PFSK-1 (cell line): ENCODE results near the gene SUPT16H.

ENCODE experiments used
- FOXP2 ChIP-seq: optimal IDR thresholded peaks from 2 replicates; pipeline ENCODE3; 2011; ENCODE audit warnings: borderline replicate concordance, control low read depth, inconsistent platforms; ENCODE audit not compliant: insufficient read depth; ENCODE audit errors: extremely low read length, extremely low read depth
- POLR2AphosphoS5 ChIP-seq: IDR thresholded peaks from 2 replicates; pipeline ENCODE4 v1.6.1; 2012; ENCODE audit warnings: low read depth, mild to moderate bottlenecking, control low read depth, low read length, moderate library complexity
- TAF1 ChIP-seq: IDR thresholded peaks from 2 replicates; pipeline ENCODE4 v1.6.1; 2012; ENCODE audit warnings: low read length, control low read depth, borderline replicate concordance; ENCODE audit not compliant: insufficient read depth
- TF ChIP-seq, protein P1 (sequence below), 2 experiments: IDR thresholded peaks; 2 replicates each; pipeline versions ENCODE4 v1.6.1 to v1.8.0; 2011 to 2012; ENCODE audit warnings: low read depth in 2 of 2, low read length in 2 of 2, control low read depth in 1 of 2, inconsistent platforms in 1 of 2, mild to moderate bottlenecking in 1 of 2, moderate library complexity in 1 of 2; ENCODE audit not compliant: insufficient read depth in 1 of 2

DNA sequence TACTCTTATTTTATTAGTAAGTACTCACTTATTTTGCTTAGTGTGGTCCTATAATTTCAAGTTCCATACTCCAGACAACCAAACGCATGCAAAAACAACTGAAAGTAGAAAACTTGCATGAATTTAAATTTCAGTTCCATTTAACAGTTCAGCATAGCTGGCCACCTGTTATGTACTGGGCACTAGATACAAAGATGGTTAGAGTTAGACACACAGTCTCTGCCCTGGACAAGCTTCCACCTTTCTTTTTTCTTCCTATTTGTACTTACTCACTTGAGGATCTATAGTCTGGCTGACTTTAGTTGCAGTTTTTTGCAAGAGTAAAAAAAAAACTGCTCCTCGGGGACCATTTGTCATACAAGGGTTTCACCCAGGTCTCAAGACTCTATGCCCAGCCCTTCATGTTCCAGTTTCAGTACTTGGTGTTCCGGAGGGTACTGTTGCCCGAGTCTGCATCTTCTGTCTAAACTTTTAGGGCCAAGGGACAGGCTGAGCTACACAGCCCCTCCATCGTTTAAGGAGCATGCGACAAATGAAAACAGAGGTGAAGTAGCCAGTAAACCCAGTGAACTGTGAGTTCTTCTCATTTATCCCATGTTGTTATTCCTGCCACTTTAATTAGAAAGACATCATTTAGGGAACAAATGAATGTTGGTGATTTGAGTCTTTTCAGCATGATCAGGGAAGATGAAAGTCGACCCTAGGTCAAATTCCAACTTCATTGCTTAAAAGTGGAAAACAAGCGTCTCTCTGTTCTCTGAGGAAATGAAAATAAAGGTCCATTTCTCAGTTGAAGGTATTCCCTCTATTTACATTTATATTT is 81.6 kb downstream of the SUPT16H start:
- TF ChIP-seq TAF1: no peak
- TF ChIP-seq, protein P1, sequence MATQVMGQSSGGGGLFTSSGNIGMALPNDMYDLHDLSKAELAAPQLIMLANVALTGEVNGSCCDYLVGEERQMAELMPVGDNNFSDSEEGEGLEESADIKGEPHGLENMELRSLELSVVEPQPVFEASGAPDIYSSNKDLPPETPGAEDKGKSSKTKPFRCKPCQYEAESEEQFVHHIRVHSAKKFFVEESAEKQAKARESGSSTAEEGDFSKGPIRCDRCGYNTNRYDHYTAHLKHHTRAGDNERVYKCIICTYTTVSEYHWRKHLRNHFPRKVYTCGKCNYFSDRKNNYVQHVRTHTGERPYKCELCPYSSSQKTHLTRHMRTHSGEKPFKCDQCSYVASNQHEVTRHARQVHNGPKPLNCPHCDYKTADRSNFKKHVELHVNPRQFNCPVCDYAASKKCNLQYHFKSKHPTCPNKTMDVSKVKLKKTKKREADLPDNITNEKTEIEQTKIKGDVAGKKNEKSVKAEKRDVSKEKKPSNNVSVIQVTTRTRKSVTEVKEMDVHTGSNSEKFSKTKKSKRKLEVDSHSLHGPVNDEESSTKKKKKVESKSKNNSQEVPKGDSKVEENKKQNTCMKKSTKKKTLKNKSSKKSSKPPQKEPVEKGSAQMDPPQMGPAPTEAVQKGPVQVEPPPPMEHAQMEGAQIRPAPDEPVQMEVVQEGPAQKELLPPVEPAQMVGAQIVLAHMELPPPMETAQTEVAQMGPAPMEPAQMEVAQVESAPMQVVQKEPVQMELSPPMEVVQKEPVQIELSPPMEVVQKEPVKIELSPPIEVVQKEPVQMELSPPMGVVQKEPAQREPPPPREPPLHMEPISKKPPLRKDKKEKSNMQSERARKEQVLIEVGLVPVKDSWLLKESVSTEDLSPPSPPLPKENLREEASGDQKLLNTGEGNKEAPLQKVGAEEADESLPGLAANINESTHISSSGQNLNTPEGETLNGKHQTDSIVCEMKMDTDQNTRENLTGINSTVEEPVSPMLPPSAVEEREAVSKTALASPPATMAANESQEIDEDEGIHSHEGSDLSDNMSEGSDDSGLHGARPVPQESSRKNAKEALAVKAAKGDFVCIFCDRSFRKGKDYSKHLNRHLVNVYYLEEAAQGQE (IDR thresholded peaks at IDR 0.05; ENCODE audit: insufficient read depth in 1 of 2, low read depth in 2 of 2, low read length in 2 of 2): no peak
- no peak for TF ChIP-seq POLR2AphosphoS5
- TF ChIP-seq FOXP2: no peak
